GM19463 (cell line): ENCODE results near the gene GLCE.
"Not testable (repeated sequence)": the region's sequence is repeated elsewhere in the genome, so short reads cannot be mapped to it uniquely, and the experiment has no call there.

ENCODE experiments used
- ATAC-seq: cut with Tn5 transposase; IDR thresholded peaks from one replicate; pipeline ENCODE4 v1.9.1; 2021; ENCODE audit warnings: mild to moderate bottlenecking, moderate library complexity; ENCODE audit not compliant: unreplicated experiment

Gene GLCE

DNA sequence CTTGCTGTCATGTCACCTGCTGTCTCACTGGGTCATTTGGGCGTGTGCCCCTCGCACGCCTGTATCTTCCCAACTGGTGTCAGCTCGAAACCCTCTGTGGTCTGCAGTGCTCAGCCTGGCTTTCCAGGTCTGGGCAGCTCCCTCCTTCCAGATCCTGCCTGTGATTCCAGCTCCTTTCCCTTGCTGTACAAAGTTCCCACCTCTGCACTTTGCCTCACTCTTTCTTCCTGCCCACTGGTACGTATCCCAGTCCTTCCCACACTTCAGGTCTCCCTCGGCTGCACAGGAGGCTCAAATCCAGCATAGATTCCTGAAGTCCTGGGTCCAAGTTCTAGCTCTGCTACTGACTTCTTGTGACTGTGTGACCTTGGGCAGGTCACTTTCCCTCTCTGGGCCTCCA, 136.2 kb downstream of the GLCE start:
- ATAC-seq = no peak

DNA sequence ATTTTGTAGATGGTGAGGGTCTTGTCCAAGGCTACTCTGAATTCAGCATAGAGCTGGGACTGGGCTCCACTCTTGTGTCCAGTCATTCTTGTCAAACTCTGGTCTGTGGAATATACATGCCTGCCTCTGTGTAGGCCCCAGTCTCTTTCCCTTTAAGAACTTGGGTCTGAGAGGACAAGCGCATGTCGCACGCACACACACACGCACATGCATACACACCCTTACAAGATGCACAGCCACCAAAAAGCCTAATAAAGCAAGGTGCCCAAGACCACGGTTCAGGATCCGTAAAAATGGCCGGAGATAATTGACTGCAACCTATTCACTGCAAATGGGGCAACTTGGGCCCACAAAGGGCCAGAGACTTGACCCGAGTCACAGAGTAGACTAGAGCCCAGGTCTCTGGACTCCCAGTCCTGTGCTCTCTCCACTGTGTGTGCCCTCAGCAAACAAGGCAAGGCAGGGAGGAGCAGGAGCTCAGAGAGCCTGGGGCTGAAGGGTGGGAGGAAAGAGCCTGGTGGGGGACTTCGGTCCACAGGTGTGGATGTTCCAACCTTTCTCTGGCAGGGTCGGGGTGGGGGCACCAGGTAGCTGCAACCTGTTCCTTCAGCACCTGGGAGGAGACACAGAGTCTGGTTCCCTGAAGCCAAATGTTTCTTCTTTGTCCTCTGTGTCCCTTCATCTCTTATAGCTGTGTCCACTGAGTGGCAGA, 137.4 kb downstream of the GLCE start:
- ATAC-seq = no peak

GRCh38 chr15:69298354-69298696, 137.9 kb downstream of the GLCE start:
- no peak for ATAC-seq

- ATAC-seq = no peak
Measured at GRCh38 chr15:69298697-69299441, 138.4 kb downstream of the GLCE start, which contains the start of gene PAQR5. Gene PAQR5, plus strand, starts transcription at chr15:69298912. Its CDS starts 61,169 bp downstream, at chr15:69360081.

DNA sequence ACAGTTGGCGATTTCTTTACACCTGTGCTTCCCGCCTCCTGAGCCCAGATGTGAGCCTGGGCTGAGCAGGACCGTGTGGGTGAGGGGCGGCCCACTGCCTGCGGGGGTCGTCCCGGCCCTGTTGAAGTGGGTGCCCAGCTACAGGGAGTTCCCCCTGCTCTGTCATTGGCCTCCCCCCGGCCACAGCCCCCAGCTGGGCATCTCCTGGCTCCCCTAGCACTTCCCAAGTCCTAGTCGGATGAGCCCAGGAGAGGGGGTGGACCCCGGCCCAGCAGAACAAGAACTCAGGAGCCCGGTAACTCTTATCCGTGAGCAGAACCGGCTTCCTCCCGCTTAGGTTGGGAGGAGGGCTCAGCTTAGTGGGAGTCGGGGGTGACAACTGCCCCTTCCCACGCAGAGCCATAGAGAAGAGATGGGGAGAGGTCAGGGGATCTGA, 139.0 kb downstream of the GLCE start:
- ATAC-seq = no peak

GRCh38 chr15:69299943-69300588, 139.6 kb downstream of the GLCE start:
- ATAC-seq = no peak

DNA sequence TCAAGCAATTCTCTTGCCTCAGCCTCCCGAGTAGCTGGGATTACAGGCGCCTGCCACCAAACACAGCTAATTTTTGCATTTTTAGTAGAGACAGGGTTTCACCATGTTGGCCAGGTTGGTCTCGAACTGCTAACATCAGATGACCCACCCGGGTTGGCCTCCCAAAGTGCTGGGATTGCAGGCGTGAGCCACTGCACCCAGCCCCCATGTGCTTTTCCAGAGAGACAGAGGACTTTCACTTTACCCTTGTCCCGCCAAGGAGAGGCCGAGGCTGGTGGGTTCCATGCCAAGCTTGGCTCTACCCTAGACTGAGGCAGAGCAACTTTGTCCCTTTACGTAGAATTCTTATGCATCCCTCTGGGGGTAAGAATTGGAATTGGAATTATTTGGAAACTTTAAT, 140.7 kb downstream of the GLCE start:
- not testable (repeated sequence) for ATAC-seq

DNA sequence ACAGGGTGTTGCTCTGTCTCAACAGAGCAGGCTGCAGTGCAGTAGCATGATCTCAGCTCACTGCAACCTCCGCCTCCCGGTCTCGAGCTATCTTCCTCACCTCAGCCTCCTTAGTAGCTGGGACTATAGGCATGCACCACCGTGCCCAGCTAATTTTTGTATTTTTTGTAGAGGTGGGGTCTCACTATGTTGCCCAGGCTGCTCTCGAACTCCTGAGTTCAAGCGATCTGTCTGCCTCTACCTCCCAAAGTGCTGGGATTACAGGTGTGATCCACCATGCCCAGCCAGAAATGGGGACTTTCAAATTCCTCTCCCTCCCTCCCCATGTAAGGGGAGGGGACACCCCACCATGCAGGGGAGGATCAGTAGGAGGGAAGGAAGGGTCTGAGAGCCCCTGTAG, 141.7 kb downstream of the GLCE start:
- not testable (repeated sequence) for ATAC-seq

DNA sequence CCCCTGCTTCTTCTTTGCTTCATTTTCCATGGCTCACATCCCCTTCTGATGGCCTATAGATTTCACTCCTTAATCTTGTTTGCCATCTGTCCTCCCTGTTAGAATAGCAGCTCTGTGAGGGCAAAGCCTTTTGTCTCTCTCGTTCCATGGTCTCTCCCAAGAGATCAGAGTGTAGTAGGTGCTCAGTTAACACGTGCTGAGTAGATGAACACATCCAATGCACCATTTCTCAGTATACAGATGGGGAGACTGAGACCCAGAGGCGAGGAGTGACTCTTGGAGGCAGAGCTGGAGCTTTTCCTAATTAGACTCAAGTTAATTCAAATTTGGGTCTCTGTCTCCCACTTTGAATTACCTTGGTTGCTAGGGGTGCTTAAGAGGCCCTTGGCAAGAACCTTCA, 142.5 kb downstream of the GLCE start:
- no peak for ATAC-seq

DNA sequence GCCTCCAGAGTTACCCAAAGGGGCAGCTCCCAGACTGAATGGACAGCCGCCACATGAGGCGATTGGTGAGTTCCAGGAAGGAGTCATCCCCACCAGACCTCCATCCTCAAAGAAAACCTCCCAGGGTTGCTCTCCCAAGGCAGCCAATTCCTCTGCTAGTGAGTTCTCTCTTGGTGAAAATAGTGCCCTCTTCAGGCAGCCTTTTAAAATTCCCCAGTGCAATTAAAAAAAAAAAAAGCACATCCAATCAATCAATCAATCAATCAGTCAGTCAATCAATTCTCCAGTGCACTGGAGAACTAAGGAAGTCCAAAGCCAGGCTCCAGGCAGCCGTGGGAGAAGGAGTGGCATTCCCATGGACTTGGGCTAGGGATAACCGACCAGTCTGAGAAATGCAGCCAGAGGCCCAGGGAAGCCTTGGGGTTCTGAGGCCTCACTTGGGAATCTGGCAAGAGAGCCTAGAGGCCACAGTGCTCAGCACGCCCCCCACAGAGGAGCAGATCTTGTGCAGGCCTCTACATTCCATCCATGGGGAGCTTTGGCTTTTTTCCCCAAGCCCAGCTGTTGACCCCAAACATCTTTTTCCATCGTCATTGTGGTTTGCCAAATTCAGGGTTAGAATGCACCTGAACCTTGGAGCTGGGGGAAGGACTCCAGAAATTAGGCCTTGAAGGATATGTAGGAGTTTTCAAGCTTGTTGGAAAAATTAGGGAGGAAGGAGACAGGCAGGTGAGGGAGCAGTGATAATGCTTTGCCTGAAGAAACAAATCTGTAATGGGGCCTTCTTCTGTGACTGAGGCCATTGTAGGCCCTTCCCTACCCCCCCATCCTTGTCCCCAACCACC, 143.1 kb downstream of the GLCE start:
- ATAC-seq = no peak

- no peak for ATAC-seq
Measured at GRCh38 chr15:69304182-69304545, 143.7 kb downstream of the GLCE start.

DNA sequence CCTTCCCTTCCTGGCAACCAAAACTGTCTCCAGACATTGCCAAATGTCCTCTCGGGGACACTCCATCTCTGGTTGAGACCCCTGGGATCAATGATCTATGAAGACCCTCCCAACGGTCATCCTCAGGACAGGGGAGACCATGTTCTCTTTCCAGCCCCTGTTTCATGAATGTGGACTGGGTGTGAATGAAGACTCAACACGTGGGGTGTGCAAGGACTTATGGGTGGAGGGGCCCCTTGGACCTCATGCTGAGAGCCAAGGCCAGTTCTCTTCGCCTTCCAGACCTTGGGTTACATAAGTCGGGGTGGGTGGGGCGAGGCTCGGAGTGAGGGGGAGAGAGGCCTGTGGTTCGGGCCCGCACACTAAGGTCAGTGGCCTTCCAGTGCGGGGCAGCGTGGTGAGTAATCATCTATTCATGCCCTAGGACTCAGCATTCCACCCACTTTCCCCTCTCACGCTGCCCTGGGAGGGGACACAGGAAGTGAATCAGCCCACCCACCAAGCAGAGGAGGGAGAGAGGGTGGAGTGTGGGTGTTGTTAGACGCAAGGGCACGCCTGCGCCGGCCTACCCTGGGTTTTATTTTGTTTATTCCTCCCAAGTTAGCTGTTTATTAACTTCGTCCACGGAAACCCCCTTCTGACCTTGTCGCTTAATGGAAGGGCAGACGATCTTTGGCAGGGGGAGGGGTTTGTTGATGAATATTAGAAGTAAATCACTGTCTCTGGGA, 144.9 kb downstream of the GLCE start:
- no peak for ATAC-seq

- ATAC-seq = no peak
Measured at GRCh38 chr15:69305933-69306568, 145.6 kb downstream of the GLCE start.

DNA sequence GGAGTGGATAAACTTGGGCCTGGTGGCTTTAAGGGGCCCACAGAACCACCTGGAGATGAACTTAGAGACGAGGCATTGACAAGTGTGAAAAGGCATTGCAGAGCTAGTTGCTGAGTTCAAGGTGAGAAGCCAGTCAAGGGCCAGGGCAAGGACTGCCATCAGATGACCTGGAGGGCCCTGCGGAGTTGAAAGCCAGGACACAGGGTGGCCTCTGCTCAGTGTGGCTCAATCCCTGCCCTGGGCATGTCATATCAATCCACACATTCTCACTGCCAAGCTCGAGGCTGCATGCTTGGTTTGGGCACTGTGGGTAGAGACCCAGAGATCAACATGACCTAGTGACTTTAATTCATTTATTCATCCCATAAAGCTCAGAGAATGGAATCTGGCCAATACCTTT, 147.5 kb downstream of the GLCE start:
- no peak for ATAC-seq

- no peak for ATAC-seq
Measured at GRCh38 chr15:69308949-69309348, 148.5 kb downstream of the GLCE start.

DNA sequence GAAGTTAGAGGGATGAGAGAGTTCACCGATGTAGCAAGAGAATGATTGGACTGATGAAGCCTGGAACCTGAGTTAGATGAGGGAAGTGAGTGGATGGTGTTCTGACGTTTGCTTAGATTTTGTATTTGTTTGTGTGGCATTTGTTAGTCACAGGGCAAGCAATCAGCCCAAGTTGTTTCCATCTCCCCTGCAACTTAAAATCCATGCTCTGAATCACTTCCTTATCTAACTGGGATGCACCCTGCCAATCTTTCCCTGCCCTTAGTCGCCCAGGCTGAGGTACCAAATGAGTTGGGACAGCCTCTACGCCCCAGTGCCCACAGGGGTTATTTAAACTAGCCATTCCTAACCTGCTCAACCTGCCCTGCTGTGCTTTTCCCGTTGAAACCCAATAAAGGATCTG, 150.9 kb downstream of the GLCE start:
- no peak for ATAC-seq

- no peak for ATAC-seq
Measured at GRCh38 chr15:69313432-69314000, 153.1 kb downstream of the GLCE start.

- ATAC-seq = no peak
Measured at GRCh38 chr15:69314131-69314530, 153.7 kb downstream of the GLCE start.

GRCh38 chr15:69314736-69315135, 154.3 kb downstream of the GLCE start:
- no peak for ATAC-seq
